HG03558 (cell line): ENCODE data around the gene ATG14.
"Not testable (repeated sequence)": the region's sequence is repeated elsewhere in the genome, so short reads cannot be mapped to it uniquely, and the experiment has no call there.

Experiments
- ATAC-seq: cut with Tn5 transposase; IDR thresholded peaks from one replicate; pipeline ENCODE4 v1.9.1; 2021; ENCODE audit warnings: moderate number of reproducible peaks; ENCODE audit not compliant: unreplicated experiment; ENCODE audit errors: extremely low read depth

Gene ATG14

GRCh38 chr14:55434805-55435174 is 23.2 kb upstream of the ATG14 start:
- no peak for ATAC-seq

- no peak for ATAC-seq
These were observed 22.5 kb upstream of the ATG14 start for GRCh38 chr14:55433880-55434804.

GRCh38 chr14:55432628-55433027 is 21.0 kb upstream of the ATG14 start:
- no peak for ATAC-seq

GRCh38 chr14:55430024-55430690 is 18.5 kb upstream of the ATG14 start:
- no peak for ATAC-seq

GRCh38 chr14:55427439-55427838 is 15.8 kb upstream of the ATG14 start:
- no peak for ATAC-seq

GRCh38 chr14:55426891-55427290 is 15.3 kb upstream of the ATG14 start:
- no peak for ATAC-seq

GRCh38 chr14:55425091-55425490 is 13.5 kb upstream of the ATG14 start:
- ATAC-seq, result no peak

- ATAC-seq, result no peak
These were observed 12.3 kb upstream of the ATG14 start for GRCh38 chr14:55423969-55424368.

GRCh38 chr14:55422338-55422737 is 10.7 kb upstream of the ATG14 start:
- ATAC-seq, result not testable (repeated sequence)

- no peak for ATAC-seq
These were observed 8.0 kb upstream of the ATG14 start for GRCh38 chr14:55419663-55420062.

GRCh38 chr14:55418411-55418810 is 6.8 kb upstream of the ATG14 start:
- ATAC-seq, result no peak

GRCh38 chr14:55417955-55418354 is 6.3 kb upstream of the ATG14 start:
- no peak for ATAC-seq

GRCh38 chr14:55416866-55417265 is 5.2 kb upstream of the ATG14 start:
- no peak for ATAC-seq

GRCh38 chr14:55414551-55414950 is 2.9 kb upstream of the ATG14 start:
- ATAC-seq, result no peak

GRCh38 chr14:55412676-55413075 is 1.0 kb upstream of the ATG14 start:
- no peak for ATAC-seq

- ATAC-seq, result no peak
These were observed 754 bp downstream of the ATG14 start for GRCh38 chr14:55410876-55411275.

GRCh38 chr14:55404173-55404854 is 7.3 kb downstream of the ATG14 start:
- no peak for ATAC-seq

- no peak for ATAC-seq
These were observed 9.9 kb downstream of the ATG14 start for GRCh38 chr14:55401751-55402150.

GRCh38 chr14:55399852-55400251 is 11.8 kb downstream of the ATG14 start:
- no peak for ATAC-seq

- ATAC-seq, result no peak
These were observed 12.4 kb downstream of the ATG14 start for GRCh38 chr14:55399183-55399582.

GRCh38 chr14:55398679-55399078 is 13.0 kb downstream of the ATG14 start:
- ATAC-seq, result no peak
